SK-N-SH (cell line): ENCODE results near the gene ZNF555. TPM values are rescaled to one million over a fixed set of nuclear protein-coding genes. Genes with fewer than 3 reads are reported as not detected.
A peak's percentile ranks its signal among the peaks of the same experiment; 100 is the strongest.

Experiments
- CTCF ChIA-PET: fragments of 300-600, 350-600 bp; formaldehyde crosslinking; extraction: SDS; loops from one replicate; lab custom pipeline; 2021; lab: Yijun Ruan, JAX
- POLR2A ChIA-PET: fragments of 350-600 bp; sonication (Branson Sonifier 250); formaldehyde crosslinking; extraction: SDS; loops from one replicate; lab custom pipeline; 2020; ENCODE audit warnings: antibody characterized with exemption, inconsistent platforms; lab: Yijun Ruan, JAX
- DNase-seq: peaks from one replicate; pipeline ENCODE4 v3.0.0; 2012
- H2AFZ ChIP-seq: fragments of 200-600 bp; sonication (generic); 2 replicates; pipeline ENCODE4 v1.8.1; 2016; ENCODE audit warnings: antibody characterized with exemption, mild to moderate bottlenecking, low read depth
- H3F3A ChIP-seq: fragments of 200-600 bp; sonication (generic); replicated peaks from 2 replicates; pipeline ENCODE3; 2016; ENCODE audit warnings: antibody characterized with exemption, mild to moderate bottlenecking; ENCODE audit not compliant: insufficient read depth
- H3K27ac ChIP-seq, 2 experiments: fragments of 200-500 bp in 1 of 2; fragments of 200-600 bp in 1 of 2; sonication (Bioruptor generic) in 1 of 2; sonication (generic), shearing (Covaris generic) in 1 of 2; 2 replicates each; pipeline versions ENCODE4 v1.5.1 to v1.6.1; 2014 to 2016; ENCODE audit warnings: low read depth in 2 of 2, inconsistent platforms in 1 of 2, low read length in 1 of 2, mild to moderate bottlenecking in 1 of 2, mixed read lengths in 1 of 2
- H3K27me3 ChIP-seq: fragments of 200-600 bp; sonication (generic), shearing (Covaris generic); 2 replicates; pipeline ENCODE4 v1.6.1; 2016; ENCODE audit warnings: mixed run types; ENCODE audit not compliant: insufficient read depth
- H3K36me3 ChIP-seq, 2 experiments: fragments of 200-500 bp in 1 of 2; fragments of 200-600 bp in 1 of 2; sonication (Bioruptor generic) in 1 of 2; sonication (generic) in 1 of 2; replicated peaks in 1 of 2; 2 replicates each; pipeline versions ENCODE3 to v1.5.1; 2014 to 2016; ENCODE audit warnings: low read length in 1 of 2, mild to moderate bottlenecking in 1 of 2; ENCODE audit not compliant: insufficient read depth in 2 of 2, control insufficient read depth in 1 of 2
- H3K4me1 ChIP-seq, 2 experiments: fragments of 200-500 bp in 1 of 2; fragments of 200-600 bp in 1 of 2; sonication (Bioruptor generic) in 1 of 2; sonication (generic), shearing (Covaris generic) in 1 of 2; 2 replicates each; pipeline versions ENCODE4 v1.5.1 to v1.6.1; 2014 to 2016; ENCODE audit warnings: low read depth in 1 of 2, low read length in 1 of 2, mixed run types in 1 of 2; ENCODE audit not compliant: insufficient read depth in 2 of 2, control insufficient read depth in 1 of 2
- H3K4me2 ChIP-seq: fragments of 200-600 bp; sonication (generic), shearing (Covaris generic); 2 replicates; pipeline ENCODE4 v1.6.1; 2017; ENCODE audit warnings: mixed run types
- H3K4me3 ChIP-seq, 2 experiments: fragments of 200-500 bp in 1 of 2; fragments of 200-600 bp in 1 of 2; sonication (Bioruptor generic) in 1 of 2; sonication (generic), shearing (Covaris generic) in 1 of 2; 2 replicates each; pipeline versions ENCODE4 v1.5.1 to v1.8.1; 2014 to 2016; ENCODE audit warnings: low read depth in 2 of 2, inconsistent platforms in 1 of 2, low read length in 1 of 2, mild to moderate bottlenecking in 1 of 2, mixed read lengths in 1 of 2, moderate library complexity in 1 of 2
- H3K79me2 ChIP-seq: fragments of 200-600 bp; sonication (generic); 2 replicates; pipeline ENCODE4 v1.8.1; 2017; ENCODE audit warnings: mild to moderate bottlenecking; ENCODE audit not compliant: insufficient read depth
- H3K9ac ChIP-seq: fragments of 200-600 bp; sonication (generic); 2 replicates; pipeline ENCODE4 v1.6.1; 2017; ENCODE audit warnings: mixed run types
- H3K9me2 ChIP-seq: fragments of 200-600 bp; sonication (generic); 2 replicates; pipeline ENCODE4 v1.6.1; 2017; ENCODE audit warnings: mixed run types
- H3K9me3 ChIP-seq: fragments of 200-600 bp; sonication (generic); 2 replicates; pipeline ENCODE4 v1.6.1; 2017; ENCODE audit warnings: mixed run types, mild to moderate bottlenecking, moderate library complexity
- H4K20me1 ChIP-seq: fragments of 200-600 bp; sonication (generic); 2 replicates; pipeline ENCODE4 v1.6.1; 2017; ENCODE audit warnings: mild to moderate bottlenecking, mixed run types; ENCODE audit not compliant: insufficient read depth
- CHD2 ChIP-seq: fragments of 150-350 bp; IDR thresholded peaks from 2 replicates; pipeline ENCODE4 v1.6.1; 2018; ENCODE audit warnings: low read length; ENCODE audit not compliant: partially characterized antibody
- CTCF ChIP-seq: fragments of 200-600 bp; sonication (generic); IDR thresholded peaks from 2 replicates; pipeline ENCODE4 v1.6.1; 2017; ENCODE audit warnings: antibody characterized with exemption, mild to moderate bottlenecking, moderate library complexity
- EZH2phosphoT487 ChIP-seq: fragments of 200-600 bp; sonication (generic); IDR thresholded peaks from 2 replicates; pipeline ENCODE4 v1.6.1; 2017; ENCODE audit warnings: low read depth, mixed run types, mild to moderate bottlenecking, antibody characterized with exemption, moderate library complexity, borderline replicate concordance
- FOSL2 ChIP-seq: IDR thresholded peaks from 2 replicates; pipeline ENCODE4 v1.4.0; 2012; ENCODE audit warnings: low read depth, mild to moderate bottlenecking, moderate library complexity, borderline replicate concordance
- FOXJ3 ChIP-seq: sonication (generic); formaldehyde crosslinking; IDR thresholded peaks from 2 replicates; pipeline ENCODE4 v1.5.1; 2020; ENCODE audit warnings: mild to moderate bottlenecking, missing genetic modification reagents
- FOXM1 ChIP-seq: IDR thresholded peaks from 2 replicates; pipeline ENCODE4 v1.4.0; 2012; ENCODE audit warnings: low read depth, mild to moderate bottlenecking
- JUND ChIP-seq: IDR thresholded peaks from 2 replicates; pipeline ENCODE4 v1.4.0; 2012
- MEF2A ChIP-seq: IDR thresholded peaks from 2 replicates; pipeline ENCODE4 v1.4.0; 2012; ENCODE audit warnings: low read depth, borderline replicate concordance
- MXI1 ChIP-seq: IDR thresholded peaks from 2 replicates; pipeline ENCODE4 v1.6.1; 2012; ENCODE audit warnings: mild to moderate bottlenecking, low read depth, low read length, improper control_type of control experiment
- NFIC ChIP-seq: IDR thresholded peaks from 2 replicates; pipeline ENCODE4 v1.4.0; 2012; ENCODE audit warnings: borderline replicate concordance
- NRF1 ChIP-seq: IDR thresholded peaks from 2 replicates; pipeline ENCODE4 v1.6.1; 2012; ENCODE audit warnings: low read depth, mild to moderate bottlenecking, low read length
- POLR2AphosphoS5 ChIP-seq: IDR thresholded peaks from 2 replicates; pipeline ENCODE4 v1.6.1; 2012; ENCODE audit warnings: low read depth, low read length
- RAD21 ChIP-seq: IDR thresholded peaks from 2 replicates; pipeline ENCODE4 v1.6.1; 2012; ENCODE audit warnings: mild to moderate bottlenecking, low read length
- RCOR1 ChIP-seq: fragments of 150-350 bp; IDR thresholded peaks from 2 replicates; pipeline ENCODE4 v1.6.1; 2017; ENCODE audit warnings: antibody characterized with exemption, low read length
- RFX5 ChIP-seq: IDR thresholded peaks from 2 replicates; pipeline ENCODE4 v1.6.1; 2012; ENCODE audit warnings: mild to moderate bottlenecking, improper control_type of control experiment, low read length
- RXRA ChIP-seq: IDR thresholded peaks from 2 replicates; pipeline ENCODE4 v1.4.0; 2012; ENCODE audit warnings: low read depth, mild to moderate bottlenecking, borderline replicate concordance
- SMC3 ChIP-seq: IDR thresholded peaks from 2 replicates; pipeline ENCODE4 v1.6.1; 2012; ENCODE audit warnings: low read depth, low read length, improper control_type of control experiment
- TAF1 ChIP-seq: IDR thresholded peaks from 2 replicates; pipeline ENCODE4 v1.6.1; 2012; ENCODE audit warnings: low read depth, mild to moderate bottlenecking, low read length, moderate library complexity, borderline replicate concordance
- TCF12 ChIP-seq: IDR thresholded peaks from 2 replicates; pipeline ENCODE4 v1.4.0; 2012
- USF1 ChIP-seq: IDR thresholded peaks from 2 replicates; pipeline ENCODE4 v1.4.0; 2012; ENCODE audit warnings: low read depth, borderline replicate concordance
- USF2 ChIP-seq: fragments of 150-350 bp; IDR thresholded peaks from 2 replicates; pipeline ENCODE4 v1.6.1; 2017; ENCODE audit warnings: antibody characterized with exemption, low read length, low read depth, borderline replicate concordance
- YY1 ChIP-seq: IDR thresholded peaks from 2 replicates; pipeline ENCODE4 v1.4.0; 2012; ENCODE audit warnings: low read depth, mild to moderate bottlenecking
- WGBS: methylation state at CpG from one replicate; pipeline ENCODE4 v1.1.6; 2017; ENCODE audit warnings: low lambda C conversion rate; 5-methylcytosine and 5-hydroxymethylcytosine counted together
- polyA plus RNA-seq, 3 experiments: library from polyadenylated mRNA; depleted of rRNA; stranded (reverse); fragments of >200 nt; gene quantifications; 2 replicates each; pipeline ENCODE4 v1.2.3, GENCODE V29; 2012
- TF ChIP-seq, protein P1 (sequence below): fragments of 150-350 bp; IDR thresholded peaks from 2 replicates; pipeline ENCODE4 v1.6.1; 2016; ENCODE audit warnings: mild to moderate bottlenecking, low read depth, low read length
- TF ChIP-seq, protein P2 (sequence below): IDR thresholded peaks from 2 replicates; pipeline ENCODE4; 2012

The ZNF555 gene
- polyA plus RNA-seq, 1 of the 3 experiments (the other 2 are of a cell fraction), result 1.4 TPM

- TF ChIP-seq USF2 (no peak), CHD2 (peak; percentile 61), NRF1 (no peak), NFIC (no peak), FOSL2 (no peak), TCF12 (no peak), FOXJ3 (no peak), EZH2phosphoT487 (no peak), TAF1 (peak; percentile 54), FOXM1 (no peak), JUND (no peak)
- TF ChIP-seq, protein P1, sequence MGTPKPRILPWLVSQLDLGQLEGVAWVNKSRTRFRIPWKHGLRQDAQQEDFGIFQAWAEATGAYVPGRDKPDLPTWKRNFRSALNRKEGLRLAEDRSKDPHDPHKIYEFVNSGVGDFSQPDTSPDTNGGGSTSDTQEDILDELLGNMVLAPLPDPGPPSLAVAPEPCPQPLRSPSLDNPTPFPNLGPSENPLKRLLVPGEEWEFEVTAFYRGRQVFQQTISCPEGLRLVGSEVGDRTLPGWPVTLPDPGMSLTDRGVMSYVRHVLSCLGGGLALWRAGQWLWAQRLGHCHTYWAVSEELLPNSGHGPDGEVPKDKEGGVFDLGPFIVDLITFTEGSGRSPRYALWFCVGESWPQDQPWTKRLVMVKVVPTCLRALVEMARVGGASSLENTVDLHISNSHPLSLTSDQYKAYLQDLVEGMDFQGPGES, result peak; percentile 84
These were observed 26.0 kb downstream of the ZNF555 start, which contains the start of gene ZNF556 (continued) for GRCh38 chr19:2867025-2867991.

- CTCF ChIA-PET, result interaction anchor here (1.8 kb wide), 1 partner anchor 17 kb away, joined by 3 read pairs; no protein-coding TSS in a partner anchor
- H3K79me2 ChIP-seq, result no peaks in the 10 kb centered on the region
- no peaks in the 10 kb centered on the region for H3K9me2 ChIP-seq
- TF ChIP-seq SMC3 (no peak), CTCF (no peak), USF1 (no peak), TCF12 (no peak), MEF2A (no peak), EZH2phosphoT487 (no peak), RFX5 (no peak), RCOR1 (no peak), MXI1 (no peak), RAD21 (no peak), NFIC (no peak), RXRA (no peak), POLR2AphosphoS5 (no peak), TAF1 (no peak), USF2 (no peak), FOSL2 (no peak), YY1 (no peak), NRF1 (no peak)
- TF ChIP-seq, protein P2, sequence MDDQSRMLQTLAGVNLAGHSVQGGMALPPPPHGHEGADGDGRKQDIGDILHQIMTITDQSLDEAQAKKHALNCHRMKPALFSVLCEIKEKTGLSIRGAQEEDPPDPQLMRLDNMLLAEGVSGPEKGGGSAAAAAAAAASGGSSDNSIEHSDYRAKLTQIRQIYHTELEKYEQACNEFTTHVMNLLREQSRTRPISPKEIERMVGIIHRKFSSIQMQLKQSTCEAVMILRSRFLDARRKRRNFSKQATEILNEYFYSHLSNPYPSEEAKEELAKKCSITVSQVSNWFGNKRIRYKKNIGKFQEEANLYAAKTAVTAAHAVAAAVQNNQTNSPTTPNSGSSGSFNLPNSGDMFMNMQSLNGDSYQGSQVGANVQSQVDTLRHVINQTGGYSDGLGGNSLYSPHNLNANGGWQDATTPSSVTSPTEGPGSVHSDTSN, result no peak
- H3K27ac ChIP-seq, result no peak overlapping the region
- H3K4me3 ChIP-seq, result no peak overlapping the region
- DNase-seq, result no peak
- no peaks in the 10 kb centered on the region for H3K36me3 ChIP-seq
- no peaks in the 10 kb centered on the region; a peak in 1 of 4 replicates for H3K4me1 ChIP-seq
- POLR2A ChIA-PET, result no interaction called here
- H3K9me3 ChIP-seq, result no peaks in the 10 kb centered on the region
- no peaks in the 10 kb centered on the region for H3K27me3 ChIP-seq
- no peak overlapping the region for H3K4me2 ChIP-seq
- H4K20me1 ChIP-seq, result no peaks in the 10 kb centered on the region
- H3F3A ChIP-seq, result no peaks in the 10 kb centered on the region
- no peak overlapping the region for H2AFZ ChIP-seq
- 78% methylated on average over 10 of the region's 10 CpGs for WGBS
- no peak overlapping the region for H3K9ac ChIP-seq
These were observed 28.3 kb downstream of the ZNF555 start for GRCh38 chr19:2869618-2870017.
